GM18526 (cell line): ENCODE measurements around the gene NIFK.

Source experiments
- POLR2A ChIP-seq: IDR thresholded peaks from 3 replicates; pipeline ENCODE4 v1.6.1; 2011; ENCODE audit not compliant: insufficient read length; ENCODE audit errors: extremely low read depth

NIFK gene

DNA sequence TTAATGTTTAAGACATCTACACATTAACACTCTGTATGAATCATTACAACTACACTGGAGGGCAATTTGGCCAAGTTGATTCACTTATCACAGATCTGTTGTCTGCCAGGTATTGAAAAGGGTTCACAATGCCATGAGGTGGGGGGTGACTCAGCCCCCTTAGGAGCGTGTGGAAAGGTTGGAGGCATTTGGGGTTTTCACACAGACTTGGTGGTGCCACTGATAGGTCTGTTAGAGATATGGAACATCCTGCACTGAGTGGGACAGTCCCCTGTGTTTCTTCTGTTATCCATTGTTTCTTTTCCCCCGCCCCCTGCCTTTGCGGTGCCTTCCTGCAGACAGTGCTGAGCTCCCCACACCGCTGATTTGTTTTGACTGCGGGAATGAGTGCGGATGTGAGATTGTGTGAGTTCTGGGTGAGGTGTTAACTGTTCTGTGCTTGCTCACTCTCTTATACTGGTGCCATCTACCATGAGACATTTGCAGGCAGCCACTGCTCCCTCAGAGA lies 9.4 kb upstream of the NIFK start:
- no peak for TF ChIP-seq POLR2A

DNA sequence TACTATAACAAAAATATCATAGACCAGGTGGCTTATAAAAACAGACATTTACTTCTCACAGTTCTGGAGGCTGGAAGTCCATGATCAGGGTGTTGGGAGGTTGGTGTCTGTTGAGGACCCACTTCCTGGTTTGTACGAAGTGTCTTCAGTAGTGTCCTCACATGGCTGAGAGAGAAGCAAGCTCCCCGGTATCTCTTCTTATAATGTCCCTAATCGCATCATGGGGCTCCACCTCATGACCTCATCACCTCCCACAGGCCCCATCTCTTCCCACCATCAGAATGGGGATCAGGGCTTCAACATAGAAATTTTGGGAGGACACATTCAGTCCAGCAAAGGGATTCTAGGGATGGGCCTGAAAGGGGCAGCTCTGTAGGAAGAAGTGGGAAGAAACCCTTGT lies 4.8 kb upstream of the NIFK start:
- TF ChIP-seq POLR2A, result no peak

DNA sequence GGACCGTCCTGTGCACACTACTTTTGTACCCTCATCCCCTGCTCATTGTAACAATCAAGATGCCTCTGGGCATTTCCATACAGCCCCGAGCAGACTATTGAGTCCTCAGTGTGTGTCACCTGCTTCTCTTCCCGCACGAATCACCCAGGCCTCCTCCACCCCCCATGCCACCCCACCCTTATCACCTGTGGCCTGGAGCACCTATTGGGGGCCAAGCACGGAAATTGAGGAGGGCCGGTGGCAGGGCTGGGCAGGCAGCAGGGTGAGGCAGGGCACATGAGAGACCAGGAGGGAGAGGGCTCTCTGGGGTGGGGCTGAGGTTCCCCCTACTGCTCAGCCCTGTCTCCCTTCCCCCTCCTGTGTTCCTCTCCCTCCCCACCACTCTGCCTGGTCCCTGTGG lies 4.3 kb upstream of the NIFK start:
- TF ChIP-seq POLR2A, result no peak

DNA sequence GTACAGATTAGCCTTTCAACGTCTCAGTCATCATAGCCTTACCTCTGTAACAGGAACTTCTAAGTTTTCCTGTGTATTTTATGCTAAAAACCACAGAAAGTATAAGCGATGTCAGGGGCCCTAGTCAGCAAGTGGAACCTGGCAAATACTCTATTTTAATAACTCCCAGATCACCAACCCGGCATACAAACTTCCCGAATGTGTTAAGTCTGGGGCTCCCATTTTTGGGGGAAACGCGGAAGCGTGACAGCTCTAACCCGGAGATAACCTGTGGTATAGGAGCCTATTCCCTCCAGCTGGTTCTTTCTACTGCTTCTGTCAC lies 574 bp downstream of the NIFK start:
- no peak for TF ChIP-seq POLR2A

DNA sequence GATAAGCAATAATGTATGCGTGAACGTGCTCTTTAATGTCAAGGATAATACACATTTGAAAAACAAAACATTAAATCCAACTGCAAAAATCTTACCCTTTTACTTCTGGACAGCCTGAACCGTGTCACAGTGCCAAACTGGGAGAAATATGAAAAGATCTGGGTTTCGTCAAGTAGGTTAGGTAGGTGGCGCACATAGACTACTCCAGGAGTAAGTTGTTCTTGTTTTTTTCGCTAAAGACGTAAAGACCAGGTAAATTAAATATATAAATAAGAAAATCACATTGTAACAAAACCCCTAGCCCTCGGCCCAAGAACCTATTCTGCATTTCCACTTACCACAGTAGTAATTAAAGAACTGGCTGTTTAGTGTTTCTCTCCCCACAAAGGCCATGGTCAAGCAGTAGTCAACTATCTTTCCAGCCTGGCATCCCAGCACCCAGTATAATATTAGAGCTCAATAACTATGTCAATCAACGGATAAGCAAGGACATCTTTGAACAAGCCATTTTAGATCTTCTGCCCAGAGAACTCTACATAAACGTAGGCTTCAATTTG lies 1.1 kb downstream of the NIFK start:
- no peak for TF ChIP-seq POLR2A

DNA sequence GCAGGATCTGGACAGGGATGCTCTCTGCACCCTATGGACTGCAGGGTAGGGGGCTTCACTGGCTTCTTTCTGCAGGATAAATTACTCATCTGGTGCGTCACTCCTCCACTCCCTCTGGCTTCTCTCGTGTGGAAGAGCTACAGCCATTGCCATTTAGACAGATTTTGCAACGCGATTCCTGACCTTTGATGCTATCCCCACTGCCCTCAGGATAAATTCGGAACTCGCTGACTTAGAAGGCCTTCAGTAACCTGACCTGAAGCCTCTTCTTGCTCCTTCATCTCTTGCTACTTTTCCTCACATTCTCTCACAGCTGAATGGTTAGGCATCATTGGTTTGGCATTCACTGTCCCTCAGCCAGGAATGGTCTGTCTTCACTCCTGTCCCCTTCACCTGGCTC lies 5.3 kb downstream of the NIFK start:
- no peak for TF ChIP-seq POLR2A

DNA sequence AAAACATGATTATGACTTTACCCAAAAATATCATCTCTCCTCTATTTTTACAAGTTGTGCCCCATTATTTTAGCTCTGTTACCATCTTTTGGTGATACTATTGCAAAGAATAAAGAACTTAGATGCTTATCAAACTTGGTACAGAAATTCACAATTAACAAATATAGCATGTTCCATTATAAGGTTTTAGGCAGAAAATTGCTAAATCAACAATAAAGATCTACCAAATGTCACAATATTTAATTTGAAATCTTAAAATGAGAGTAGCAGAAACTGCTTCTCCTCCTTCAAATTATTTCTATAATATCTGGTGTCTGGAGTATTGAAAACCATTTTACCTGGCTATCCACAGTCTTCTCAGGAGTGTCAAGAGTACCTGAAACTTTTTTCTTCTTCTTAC lies 8.7 kb downstream of the NIFK start:
- no peak for TF ChIP-seq POLR2A

DNA sequence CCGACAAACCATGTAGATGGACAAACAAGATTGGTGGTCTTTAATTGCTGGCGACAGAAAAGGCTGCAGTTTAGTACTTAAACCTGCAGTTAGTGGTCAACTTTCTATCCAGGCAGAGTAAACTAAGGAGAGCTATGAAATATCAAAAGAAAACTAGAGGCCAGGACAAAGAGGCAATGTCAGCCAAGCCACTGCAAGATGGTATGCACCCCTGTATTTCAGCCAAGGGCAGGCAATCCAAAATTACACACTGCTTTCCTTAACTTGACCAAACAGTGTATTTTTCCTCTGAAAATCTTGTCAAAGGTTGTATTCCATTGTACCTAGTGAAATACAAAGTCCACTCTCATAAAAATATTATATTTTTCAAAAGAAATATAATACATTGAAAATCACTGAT lies 9.3 kb downstream of the NIFK start:
- no peak for TF ChIP-seq POLR2A

DNA sequence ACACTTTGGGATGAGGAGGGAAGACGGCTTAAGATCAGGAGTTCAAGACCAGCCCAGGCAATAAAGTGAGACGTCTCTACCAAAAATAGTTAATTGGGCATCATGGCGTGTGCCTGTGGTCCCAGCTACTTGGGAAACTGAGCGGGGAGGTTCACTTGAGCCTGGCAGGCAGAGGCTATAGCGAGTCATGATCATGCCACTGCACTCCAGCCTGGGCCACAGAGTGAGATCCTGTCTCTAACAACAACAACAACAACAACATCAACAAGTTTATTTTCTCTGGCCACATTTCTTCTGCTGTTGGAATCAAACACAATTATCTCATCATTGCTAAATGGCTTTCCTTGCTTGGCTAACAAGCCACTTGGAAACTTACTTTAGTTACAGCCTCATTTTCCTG lies 13.4 kb downstream of the NIFK start:
- no peak for TF ChIP-seq POLR2A

DNA sequence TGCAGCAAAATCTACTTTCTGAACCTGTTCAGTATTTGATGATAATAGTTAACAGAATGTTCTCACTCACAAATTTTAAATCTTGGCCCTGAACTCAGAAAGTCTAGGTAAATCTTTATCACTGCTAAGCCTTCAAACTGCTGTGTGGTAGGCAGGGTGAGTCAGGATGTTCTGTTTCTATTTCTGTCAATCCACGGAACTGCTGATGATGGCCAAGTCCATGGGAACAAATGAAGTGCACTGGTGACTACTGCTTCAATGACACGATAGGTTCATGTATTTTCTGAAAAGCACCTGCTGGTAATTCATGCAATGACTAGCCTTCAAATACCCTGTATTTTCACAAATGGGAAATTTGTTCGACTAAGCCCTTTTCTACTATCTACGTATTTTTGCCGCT lies 14.2 kb downstream of the NIFK start:
- TF ChIP-seq POLR2A, result no peak

DNA sequence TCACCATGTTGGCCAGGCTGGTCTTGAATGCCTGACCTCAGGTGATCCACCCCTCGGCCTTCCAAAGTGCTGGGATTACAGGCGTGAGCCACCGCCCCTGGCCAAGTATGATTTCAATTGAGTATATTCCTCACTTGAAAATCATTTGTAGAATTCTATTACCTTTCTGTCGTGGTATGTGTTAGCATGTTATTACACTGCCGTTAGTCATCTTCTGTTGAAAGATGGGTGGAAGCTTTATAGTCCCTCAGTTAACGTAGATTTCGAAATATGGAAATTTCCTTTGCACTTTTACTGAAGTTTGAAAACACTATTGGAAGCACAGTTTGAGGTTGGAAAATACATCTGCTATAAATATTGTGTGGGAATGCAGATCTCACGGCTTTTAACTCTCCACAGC lies 14.7 kb downstream of the NIFK start:
- no peak for TF ChIP-seq POLR2A

DNA sequence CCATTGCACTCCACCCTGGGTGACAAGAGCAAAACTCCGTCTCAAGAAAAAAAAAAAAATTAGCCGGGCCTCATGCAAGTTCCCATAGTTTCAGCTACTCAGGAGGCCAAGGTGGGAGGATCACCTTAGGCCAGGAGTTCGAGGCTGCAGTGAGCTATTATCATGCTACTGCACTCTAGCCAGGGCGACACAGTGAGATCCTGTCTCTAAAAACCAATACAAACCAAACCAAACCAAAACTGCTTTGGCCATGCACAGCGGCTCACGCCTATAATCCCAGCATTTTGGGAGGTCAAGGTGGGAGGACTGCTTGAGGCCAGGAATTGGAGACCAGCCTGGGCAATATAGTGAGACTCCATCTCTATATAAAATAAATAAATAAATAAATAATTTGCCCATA lies 19.1 kb downstream of the NIFK start:
- no peak for TF ChIP-seq POLR2A

DNA sequence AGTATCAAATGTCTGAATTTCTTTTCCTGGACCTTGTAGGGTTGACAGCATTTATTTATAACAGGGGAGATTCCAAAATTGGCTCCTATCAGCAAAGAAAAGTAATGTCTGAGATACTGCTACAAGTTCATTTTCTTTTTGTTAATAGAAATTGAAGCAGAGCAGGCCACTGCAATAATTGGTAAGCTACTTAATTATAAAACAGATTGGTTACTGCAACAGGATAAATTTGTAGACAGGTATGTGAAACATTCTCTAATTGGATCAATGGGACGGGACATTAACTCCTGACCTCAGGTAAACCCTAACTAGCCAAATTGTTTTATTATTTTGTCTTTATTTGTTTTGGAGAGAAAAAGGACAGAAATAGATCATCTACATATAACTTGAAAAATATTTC lies 20.5 kb downstream of the NIFK start:
- no peak for TF ChIP-seq POLR2A

DNA sequence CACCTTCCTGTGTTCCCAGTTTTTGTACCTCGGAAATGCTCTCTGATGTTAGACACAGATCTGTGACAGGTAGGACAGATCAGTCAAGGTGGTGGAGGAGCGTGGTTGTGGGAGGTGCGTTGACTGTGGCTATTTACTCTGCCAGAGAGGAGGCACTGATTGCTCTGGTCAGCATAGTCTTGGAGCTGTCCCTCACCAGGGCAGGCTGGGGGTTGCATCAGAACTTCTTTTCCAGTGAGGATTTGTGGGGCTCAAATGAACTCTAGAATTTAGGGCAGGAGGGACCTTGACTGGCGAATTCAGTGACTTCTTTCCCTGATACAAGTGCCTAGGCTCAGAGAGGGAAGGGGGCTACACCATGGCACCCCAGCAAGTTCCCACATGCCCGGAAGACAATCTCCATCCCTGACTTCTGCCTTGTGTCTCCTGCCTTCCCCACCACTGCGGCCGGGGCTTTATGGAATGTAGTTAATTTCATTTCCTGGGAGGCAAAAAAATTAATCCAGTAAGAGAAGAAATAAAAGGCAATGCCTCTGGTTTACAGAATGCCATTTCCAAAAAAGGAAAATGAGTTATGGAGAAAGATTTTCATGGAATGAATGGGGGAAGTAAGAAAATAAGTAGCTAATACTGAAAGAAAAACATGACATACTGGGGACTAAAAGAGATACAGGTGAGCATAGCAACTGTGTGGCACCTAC lies 26.1 kb downstream of the NIFK start:
- TF ChIP-seq POLR2A, result no peak

DNA sequence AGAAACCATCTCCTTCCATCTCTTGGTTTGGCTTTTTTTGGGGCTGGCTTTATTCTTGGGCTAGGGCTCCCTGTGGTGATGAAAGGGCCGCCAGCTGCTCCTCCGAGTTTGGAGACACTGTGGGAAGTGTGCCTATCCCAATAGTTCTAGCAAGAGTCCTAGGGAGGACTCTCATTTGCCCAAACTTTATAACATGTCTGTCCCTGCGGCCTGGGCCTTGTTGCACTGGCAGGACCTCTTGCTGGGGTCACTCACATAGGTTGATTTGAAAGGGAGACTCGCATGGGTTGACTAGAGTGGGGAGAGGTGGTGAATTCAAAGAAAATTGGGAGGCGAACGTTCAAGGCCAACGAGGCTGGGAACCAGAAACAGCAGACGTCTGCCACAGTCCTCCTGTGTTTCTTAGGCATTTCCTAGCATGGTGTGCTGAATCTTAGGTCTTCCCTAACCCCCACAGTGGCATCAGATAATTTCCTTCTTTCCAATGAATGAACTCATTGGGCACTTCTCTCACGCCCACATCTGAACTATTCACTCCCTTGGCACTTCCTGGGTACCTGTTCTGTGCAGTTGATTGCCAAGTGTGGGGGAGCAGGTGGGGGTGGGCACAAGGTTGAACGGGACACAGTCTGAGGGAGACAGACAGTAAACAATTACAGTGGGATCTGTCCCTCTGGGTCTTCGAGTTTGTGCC lies 26.8 kb downstream of the NIFK start:
- no peak for TF ChIP-seq POLR2A

DNA sequence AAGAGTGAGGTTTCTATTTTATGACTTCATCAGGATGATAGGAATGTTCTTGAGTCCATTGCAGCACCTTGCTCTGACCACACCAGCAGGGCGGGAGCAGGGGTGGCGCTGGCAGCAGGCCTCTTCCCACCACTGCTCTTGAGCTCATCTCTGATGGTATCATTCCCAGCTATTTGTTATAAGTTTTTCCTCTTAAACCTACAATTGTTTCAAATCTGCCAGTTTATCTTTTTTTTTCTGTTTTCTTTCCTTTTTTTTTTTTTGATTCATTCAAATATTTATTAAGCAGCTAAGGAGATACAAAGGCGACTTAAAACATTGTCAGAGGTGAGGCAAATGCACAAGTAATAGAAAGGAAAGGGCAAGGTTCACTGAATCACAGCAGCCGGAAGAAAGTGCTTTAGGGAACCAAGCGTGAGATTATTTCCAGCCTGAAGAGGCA lies 28.7 kb downstream of the NIFK start:
- no peak for TF ChIP-seq POLR2A

DNA sequence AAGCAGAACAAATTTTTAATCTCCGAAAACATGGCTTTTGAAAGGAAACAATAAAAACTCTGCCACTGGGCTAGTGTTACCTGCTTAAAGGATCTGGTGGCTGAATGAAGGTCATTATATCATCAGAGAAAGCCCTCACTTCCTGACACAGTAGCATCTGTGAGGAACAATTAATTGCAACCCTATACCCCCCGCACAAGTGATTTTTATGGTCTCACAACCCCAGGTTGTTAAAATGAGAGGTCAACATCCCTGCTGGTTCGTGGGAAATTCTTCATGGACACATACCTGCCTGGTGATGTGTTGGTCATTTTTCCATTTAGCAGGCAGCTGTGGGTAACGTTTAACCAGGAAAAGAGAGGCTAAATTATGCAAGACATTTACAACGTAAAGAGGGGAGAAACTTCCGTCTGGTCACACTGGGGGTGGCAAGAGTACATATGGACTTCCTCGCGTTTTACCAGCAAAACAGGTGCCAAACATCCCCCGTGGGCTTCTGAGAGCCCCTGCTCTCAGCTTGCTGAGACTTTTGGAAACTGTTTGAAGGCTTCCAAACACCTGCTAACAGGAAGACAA lies 29.2 kb downstream of the NIFK start:
- no peak for TF ChIP-seq POLR2A

DNA sequence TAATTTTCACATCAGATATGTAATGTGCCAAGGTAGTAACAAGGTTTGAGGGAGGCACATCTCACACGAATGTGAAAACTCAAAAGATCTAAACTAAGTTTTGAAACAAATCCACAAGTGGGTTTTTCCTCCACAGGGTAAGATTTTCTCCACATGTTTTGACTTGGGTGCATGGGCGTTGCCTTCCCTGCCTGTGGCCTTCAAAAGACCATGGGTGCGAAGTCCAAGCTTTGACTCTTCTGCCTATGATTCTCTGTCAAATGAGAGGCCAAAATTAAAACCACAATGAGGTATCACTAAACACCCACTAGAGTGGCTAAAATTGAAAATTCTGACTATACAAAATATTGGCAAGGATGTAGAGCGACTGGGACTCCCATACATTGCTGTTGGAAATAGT lies 30.7 kb downstream of the NIFK start:
- no peak for TF ChIP-seq POLR2A
